Measurements from ENCODE around the gene SPTLC3. TPM values are rescaled to one million over a fixed set of nuclear protein-coding genes. Genes with fewer than 3 reads are reported as not detected.

Gene SPTLC3
- total RNA-seq, 1 experiment from 2014 or later = 0.03 TPM

- DNase-seq (ENCODE audit: low read depth, low spot score) = no peak
- ChIA-PET POLR2A (interaction anchor here (0.6 kb wide), 1 partner anchor 155 kb away, joined by 10 read pairs; no protein-coding TSS in a partner anchor), CTCF (no interaction called here)
- Histone ChIP-seq H3K4me1 (ENCODE audit: control insufficient read depth, insufficient read depth, low read length) (no peaks in the 10 kb centered on the region), H3K27me3 (ENCODE audit: control insufficient read depth, insufficient read depth, low read length) (peaks cover 4% of the 10 kb centered on the region), H3K27ac (ENCODE audit: low read length) (no peak overlapping the region), H3K9me3 (ENCODE audit: control insufficient read depth, insufficient read depth, low read depth, low read length) (no peaks in the 10 kb centered on the region), H3K4me3 (ENCODE audit: low read depth in 2 of 2, low read length in 2 of 2) (no peak overlapping the region), H3K36me3 (ENCODE audit: control insufficient read depth, insufficient read depth, low read length) (no peaks in the 10 kb centered on the region)
- TF ChIP-seq TCF7L2 (IDR thresholded peaks at IDR 0.05; ENCODE audit: low read depth, low read length) (no peak), REST (IDR thresholded peaks at IDR 0.05; ENCODE audit: insufficient read depth in 1 of 2, low read depth in 2 of 2, low read length in 1 of 2) (no peak), POLR2AphosphoS5 (IDR thresholded peaks at IDR 0.05; ENCODE audit: low read depth, low read length) (no peak), CTCF (IDR thresholded peaks at IDR 0.05) (no peak), SIN3A (IDR thresholded peaks at IDR 0.05; ENCODE audit: borderline replicate concordance, insufficient read depth, low read depth, low read length) (no peak)
- no peak for ATAC-seq
- in situ Hi-C loops (cut with HindIII; ENCODE audit: low pct_unique_long_range_greater_than_20kb, low sequenced_read_pairs) (no loop called here), intact Hi-C loops (cut with micrococcal nuclease; ENCODE audit: unreplicated experiment) (no loop called here)
- no TSS peak for BruUV-seq (replicated peaks)
Observed at GRCh38 chr20:13121840-13122515, 113.2 kb downstream of the SPTLC3 start.

GRCh38 chr20:13125486-13125885 lies 116.7 kb downstream of the SPTLC3 start:
- Histone ChIP-seq H3K4me1 (ENCODE audit: control insufficient read depth, insufficient read depth, low read length) (no peaks in the 10 kb centered on the region), H3K27me3 (ENCODE audit: control insufficient read depth, insufficient read depth, low read length) (peaks cover 2% of the 10 kb centered on the region), H3K4me3 (ENCODE audit: low read depth in 2 of 2, low read length in 2 of 2) (no peak overlapping the region), H3K9me3 (ENCODE audit: control insufficient read depth, insufficient read depth, low read depth, low read length) (no peaks in the 10 kb centered on the region), H3K27ac (ENCODE audit: low read length) (no peak overlapping the region), H3K36me3 (ENCODE audit: control insufficient read depth, insufficient read depth, low read length) (no peaks in the 10 kb centered on the region)
- in situ Hi-C loops (cut with HindIII; ENCODE audit: low pct_unique_long_range_greater_than_20kb, low sequenced_read_pairs) (no loop called here), intact Hi-C loops (cut with micrococcal nuclease; ENCODE audit: unreplicated experiment) (no loop called here)
- CTCF ChIA-PET = no interaction called here
- DNase-seq (ENCODE audit: low read depth, low spot score) = no peak
- ATAC-seq = no peak
- TF ChIP-seq TCF7L2 (IDR thresholded peaks at IDR 0.05; ENCODE audit: low read depth, low read length) (no peak), REST (IDR thresholded peaks at IDR 0.05; ENCODE audit: insufficient read depth in 1 of 2, low read depth in 2 of 2, low read length in 1 of 2) (no peak), POLR2AphosphoS5 (IDR thresholded peaks at IDR 0.05; ENCODE audit: low read depth, low read length) (no peak), CTCF (IDR thresholded peaks at IDR 0.05) (no peak), SIN3A (IDR thresholded peaks at IDR 0.05; ENCODE audit: borderline replicate concordance, insufficient read depth, low read depth, low read length) (no peak)
- no TSS peak for BruUV-seq (replicated peaks)
- POLR2A ChIA-PET = no interaction called here
